Activated CD4-positive, alpha-beta memory T cell treated with anti-CD3 and anti-CD28 coated beads, Interleukin-2, amount 10 ng/mL, durations not matched to agents 7 days and 5 days (primary cell): ENCODE measurements around the gene C20orf204. TPM values are rescaled to one million over a fixed set of nuclear protein-coding genes. Genes with fewer than 3 reads are reported as not detected.

ENCODE experiments used
- CTCF ChIA-PET: fragments of 350-600 bp; sonication (Branson Sonifier 250); formaldehyde crosslinking; loops from one replicate; lab custom pipeline; 2021; ENCODE audit warnings: antibody characterized with exemption, inconsistent platforms; lab: Charles Lee
- POLR2A ChIA-PET: fragments of 350-600 bp; sonication (Branson Sonifier 250); formaldehyde crosslinking; loops from one replicate; lab custom pipeline; 2021; ENCODE audit warnings: antibody characterized with exemption; lab: Charles Lee
- DNase-seq: peaks from one replicate; pipeline ENCODE4 v3.0.0-alpha.2; 2020
- H3K27ac Mint-ChIP-seq: one replicate; pipeline ENCODE4 v1.8.0; 2021; ENCODE audit warnings: mild to moderate bottlenecking, mixed read lengths
- H3K27me3 Mint-ChIP-seq: one replicate; pipeline ENCODE4 v1.8.0; 2021; ENCODE audit warnings: mixed read lengths
- H3K36me3 Mint-ChIP-seq: one replicate; pipeline ENCODE4 v1.8.0; 2021; ENCODE audit warnings: low read depth, mixed read lengths
- H3K4me1 Mint-ChIP-seq: one replicate; pipeline ENCODE4 v1.8.0; 2021; ENCODE audit warnings: mixed read lengths
- H3K4me3 Mint-ChIP-seq: one replicate; pipeline ENCODE4 v1.8.0; 2021; ENCODE audit warnings: mild to moderate bottlenecking, mixed read lengths
- H3K9me3 Mint-ChIP-seq: one replicate; pipeline ENCODE4 v1.8.0; 2021; ENCODE audit warnings: mixed read lengths
- total RNA-seq, 2 experiments: library from RNA; stranded (reverse); gene quantifications; one replicate each; pipeline ENCODE4 v1.2.3, GENCODE V29; 2021

C20orf204 gene
- total RNA-seq, 2 experiments from 2014 or later = 6.9 to 7.2 TPM

DNA sequence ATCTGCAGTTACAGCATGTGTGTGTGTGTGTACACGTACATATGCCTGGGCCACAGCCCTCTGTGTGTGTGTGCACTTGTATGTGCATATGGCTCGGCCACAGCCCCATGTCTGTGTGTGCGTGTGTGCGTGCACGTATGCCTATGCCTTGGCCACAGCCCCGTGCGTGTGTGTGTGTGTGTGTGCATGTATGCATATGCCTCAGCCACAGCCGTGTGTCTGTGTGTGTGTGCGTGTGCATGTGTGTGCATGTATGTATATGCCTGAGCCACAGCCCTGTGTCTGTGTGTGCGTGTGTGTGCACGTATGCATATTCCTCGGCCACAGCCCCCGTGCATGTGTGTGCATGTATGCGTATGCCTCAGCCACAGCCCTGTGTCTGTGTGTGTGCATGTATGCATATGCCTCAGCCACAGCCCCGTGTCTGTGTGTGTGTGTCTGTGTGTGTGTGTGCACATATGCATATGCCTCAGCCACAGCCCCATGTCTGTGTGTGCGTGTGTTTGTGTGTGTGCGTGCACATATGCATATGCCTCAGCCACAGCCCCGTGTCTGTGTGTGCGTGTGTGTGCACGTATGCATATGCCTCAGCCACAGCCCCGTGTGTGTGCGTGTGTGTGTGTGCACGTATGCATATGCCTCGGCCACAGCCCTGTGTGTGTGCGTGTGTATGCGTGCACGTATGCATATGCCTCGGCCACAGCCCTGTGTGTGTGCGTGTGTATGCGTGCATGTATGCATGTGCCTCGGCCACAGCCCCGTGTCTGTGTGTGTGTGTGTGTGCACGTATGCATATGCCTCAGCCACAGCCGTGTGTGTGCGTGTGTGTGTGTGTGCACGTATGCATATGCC is 14.6 kb upstream of the C20orf204 start:
- Mint-ChIP-seq H3K4me3 (no peak overlapping the region), H3K4me1 (no peaks in the 10 kb centered on the region), H3K27ac (no peak overlapping the region), H3K36me3 (peaks cover 71% of the 10 kb centered on the region), H3K27me3 (no peaks in the 10 kb centered on the region), H3K9me3 (no peaks in the 10 kb centered on the region)
- no peak for DNase-seq
- CTCF ChIA-PET = no interaction called here
- POLR2A ChIA-PET = no interaction called here

DNA sequence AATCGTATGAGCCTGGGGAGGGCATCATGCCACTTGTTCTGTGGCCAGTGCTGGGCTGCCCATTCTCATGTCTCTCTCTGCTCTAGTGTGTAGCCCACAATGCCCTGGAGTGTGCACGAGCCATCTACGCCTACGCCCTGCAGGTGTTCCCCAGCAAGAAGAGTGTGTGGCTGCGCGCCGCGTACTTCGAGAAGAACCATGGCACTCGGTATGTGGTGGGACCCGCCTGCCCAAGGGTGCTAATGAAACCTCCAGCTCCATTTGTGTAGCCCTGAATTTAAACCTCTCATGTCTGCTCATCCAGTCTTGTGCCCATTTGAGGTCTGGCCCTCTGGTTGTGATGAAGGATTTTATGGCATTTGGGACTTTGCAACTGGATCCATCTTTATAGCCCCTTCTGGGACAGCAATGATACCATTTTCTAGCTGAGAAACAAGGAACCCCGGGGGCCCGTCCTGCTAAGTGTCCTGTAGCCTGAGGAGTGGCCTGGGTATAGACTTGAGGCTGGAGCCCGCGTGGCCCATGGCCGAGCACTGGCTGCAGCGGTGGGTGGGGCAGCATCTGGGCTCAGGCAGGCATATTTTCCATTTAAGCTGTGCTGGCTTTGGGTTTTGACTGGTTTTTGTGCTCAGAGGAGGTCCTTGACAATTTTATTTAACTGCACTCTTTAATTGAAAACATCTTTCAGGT is 13.2 kb upstream of the C20orf204 start:
- no peak overlapping the region for H3K4me3 Mint-ChIP-seq
- no peaks in the 10 kb centered on the region for H3K9me3 Mint-ChIP-seq
- H3K27ac Mint-ChIP-seq = no peak overlapping the region
- DNase-seq = no peak
- ChIA-PET POLR2A (no interaction called here), CTCF (no interaction called here)
- no peaks in the 10 kb centered on the region for H3K27me3 Mint-ChIP-seq
- no peaks in the 10 kb centered on the region for H3K4me1 Mint-ChIP-seq
- H3K36me3 Mint-ChIP-seq = peaks cover 75% of the 10 kb centered on the region

DNA sequence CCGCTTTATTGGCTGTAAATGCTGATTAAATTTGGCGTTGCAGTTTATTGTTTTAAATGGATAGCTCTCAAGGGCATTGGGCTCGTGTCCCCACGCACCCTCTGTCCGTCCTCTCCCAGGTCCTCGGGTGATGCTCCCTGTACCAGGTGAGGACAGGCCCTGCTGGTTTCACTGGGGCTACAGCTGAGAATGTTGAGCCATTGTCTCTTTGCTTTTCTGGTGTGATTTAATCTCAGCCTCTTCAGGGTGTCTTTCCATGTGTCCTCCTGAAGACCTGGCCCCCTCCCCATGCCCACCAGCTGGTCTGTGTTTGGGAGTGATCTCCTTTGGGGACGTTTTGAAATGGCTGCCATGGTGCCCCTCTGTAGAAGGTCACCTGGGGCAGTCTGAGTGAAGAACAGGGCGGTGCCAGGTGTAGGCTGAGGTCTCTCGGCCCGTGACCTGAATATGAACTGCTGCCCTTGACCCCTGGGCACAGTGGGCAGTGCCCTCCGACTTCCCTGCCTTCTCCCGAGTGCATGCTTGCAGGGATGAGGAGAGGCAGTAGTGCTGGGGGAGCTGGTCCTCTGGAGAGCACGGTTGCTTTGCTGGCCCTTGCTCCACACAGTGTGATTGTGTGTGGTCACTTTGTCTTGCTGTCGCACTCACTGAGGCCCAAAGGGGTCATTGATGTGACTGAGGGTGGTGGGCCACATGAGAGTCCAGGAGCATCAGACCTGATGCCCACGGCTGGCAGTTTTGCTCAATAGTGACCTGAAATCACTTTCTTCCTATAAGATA is 12.4 kb upstream of the C20orf204 start:
- CTCF ChIA-PET = no interaction called here

DNA sequence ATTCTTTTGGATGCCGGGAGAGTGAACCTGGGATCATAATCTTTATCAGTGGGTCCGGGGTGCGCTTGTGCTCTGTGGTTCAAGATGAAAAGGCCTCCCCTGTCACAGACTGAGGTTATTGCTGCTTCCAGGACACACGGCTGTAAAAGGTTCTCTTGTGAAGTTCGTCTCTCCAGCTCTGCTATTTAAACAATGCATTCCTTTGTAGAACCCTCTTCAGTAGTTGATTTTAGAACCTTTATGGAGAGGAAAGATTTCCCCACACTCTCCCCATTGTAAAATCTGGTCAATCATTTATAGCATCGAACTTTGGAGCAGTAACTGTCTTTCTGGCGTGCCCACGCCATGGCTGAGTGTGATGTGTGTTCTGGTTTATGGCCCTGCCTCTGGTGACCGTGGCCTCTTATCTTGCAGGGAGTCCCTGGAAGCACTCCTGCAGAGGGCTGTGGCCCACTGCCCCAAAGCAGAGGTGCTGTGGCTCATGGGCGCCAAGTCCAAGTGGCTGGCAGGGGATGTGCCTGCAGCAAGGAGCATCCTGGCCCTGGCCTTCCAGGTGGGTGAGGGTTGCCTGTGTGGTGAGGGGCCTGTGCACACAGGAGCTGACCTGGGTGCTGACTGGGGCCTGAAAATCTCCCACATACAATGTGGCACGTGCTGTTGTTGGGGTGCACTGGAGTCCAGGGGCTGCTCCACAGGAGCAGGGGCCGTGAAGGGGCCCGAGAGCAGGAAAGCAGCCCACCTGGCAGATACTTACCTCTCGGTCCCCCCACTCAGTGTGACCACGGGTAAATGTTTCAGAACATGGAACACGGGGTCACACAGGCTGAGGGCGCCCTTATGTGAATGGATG is 11.6 kb upstream of the C20orf204 start:
- no peak overlapping the region for H3K27ac Mint-ChIP-seq
- DNase-seq = no peak
- POLR2A ChIA-PET = no interaction called here
- H3K27me3 Mint-ChIP-seq = no peaks in the 10 kb centered on the region
- H3K4me1 Mint-ChIP-seq = no peaks in the 10 kb centered on the region
- no peak overlapping the region for H3K4me3 Mint-ChIP-seq
- peaks cover 73% of the 10 kb centered on the region for H3K36me3 Mint-ChIP-seq
- CTCF ChIA-PET = interaction anchor here (1.0 kb wide), 1 partner anchor 15 kb away, joined by 6 read pairs; no protein-coding TSS in a partner anchor
- no peaks in the 10 kb centered on the region for H3K9me3 Mint-ChIP-seq

More for the DNA sequence above, 12.4 kb upstream of the C20orf204 start:
- Mint-ChIP-seq H3K9me3 (no peaks in the 10 kb centered on the region), H3K4me3 (no peak overlapping the region), H3K36me3 (peaks cover 74% of the 10 kb centered on the region), H3K4me1 (no peaks in the 10 kb centered on the region), H3K27me3 (no peaks in the 10 kb centered on the region), H3K27ac (no peak overlapping the region)
- POLR2A ChIA-PET = no interaction called here
- DNase-seq = no peak

DNA sequence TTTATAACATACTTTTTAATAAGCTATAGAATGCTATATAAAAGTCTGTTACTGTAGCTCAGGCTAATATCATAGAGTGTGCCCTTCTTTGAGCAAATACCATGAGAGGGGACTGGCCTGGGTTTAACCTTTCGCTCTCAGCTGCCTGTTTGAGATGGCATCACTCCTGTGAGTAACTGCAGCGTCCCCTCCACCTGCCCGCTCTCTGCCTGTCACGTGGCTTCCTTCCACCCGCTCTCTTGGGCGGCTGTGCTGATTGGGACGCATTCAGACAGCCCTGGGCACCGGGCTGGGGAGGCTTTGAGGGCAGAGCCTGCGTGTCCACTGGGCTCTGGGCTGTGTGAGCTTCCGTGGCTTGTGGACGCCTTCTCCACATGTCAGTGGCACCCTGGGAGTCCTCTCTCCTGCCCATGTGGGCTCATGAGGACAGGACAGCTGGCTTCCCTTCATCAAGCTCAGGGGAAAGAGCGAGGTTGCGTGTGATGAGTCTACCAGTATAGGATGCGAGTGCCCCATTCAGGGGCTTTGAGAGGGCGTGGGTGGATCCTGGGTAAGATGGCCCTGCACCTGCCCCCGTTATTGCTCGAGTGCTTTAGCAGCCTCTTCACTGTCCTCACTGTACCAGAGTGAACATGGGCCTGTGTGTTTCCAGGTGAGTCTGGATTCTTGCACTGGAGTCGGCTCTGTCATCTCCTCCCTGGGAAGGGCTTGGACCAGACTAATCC is 10.7 kb upstream of the C20orf204 start:
- DNase-seq = no peak
- POLR2A ChIA-PET = no interaction called here
- no peaks in the 10 kb centered on the region for H3K27me3 Mint-ChIP-seq
- H3K27ac Mint-ChIP-seq = no peak overlapping the region
- H3K4me1 Mint-ChIP-seq = no peaks in the 10 kb centered on the region
- H3K36me3 Mint-ChIP-seq = peaks cover 74% of the 10 kb centered on the region
- no peaks in the 10 kb centered on the region for H3K9me3 Mint-ChIP-seq
- CTCF ChIA-PET = interaction anchor here (1.0 kb wide), 1 partner anchor 14 kb away, joined by 6 read pairs; no protein-coding TSS in a partner anchor
- no peak overlapping the region for H3K4me3 Mint-ChIP-seq

DNA sequence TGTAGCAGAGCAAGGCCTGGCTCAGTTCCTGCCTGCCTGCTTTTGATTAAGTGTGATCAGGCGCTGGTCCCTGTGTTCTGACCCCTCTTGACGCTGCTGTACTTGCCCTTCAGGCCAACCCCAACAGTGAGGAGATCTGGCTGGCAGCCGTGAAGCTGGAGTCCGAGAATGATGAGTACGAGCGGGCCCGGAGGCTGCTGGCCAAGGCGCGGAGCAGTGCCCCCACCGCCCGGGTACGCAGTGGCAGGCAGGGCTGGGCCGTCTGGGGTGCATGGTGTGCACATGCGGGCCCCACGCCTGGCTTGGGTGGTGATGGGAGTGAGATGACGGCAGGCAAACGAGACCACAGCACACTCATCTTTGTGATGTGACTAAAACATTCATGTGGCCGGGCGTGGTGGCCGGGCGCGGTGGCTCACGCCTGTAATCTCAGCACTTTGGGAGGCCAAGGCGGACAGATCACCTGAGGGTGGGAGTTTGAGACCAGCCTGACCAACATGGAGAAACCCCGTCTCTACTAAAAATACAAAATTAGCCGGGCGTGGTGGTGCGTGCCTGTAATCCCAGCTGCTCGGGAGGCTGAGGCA is 10.1 kb upstream of the C20orf204 start:
- Mint-ChIP-seq H3K27me3 (no peaks in the 10 kb centered on the region), H3K36me3 (peaks cover 80% of the 10 kb centered on the region), H3K4me1 (no peaks in the 10 kb centered on the region), H3K4me3 (no peak overlapping the region), H3K27ac (no peak overlapping the region), H3K9me3 (no peaks in the 10 kb centered on the region)
- CTCF ChIA-PET = interaction anchor here (1.7 kb wide), 1 partner anchor 12 kb away, joined by 5 read pairs; no protein-coding TSS in a partner anchor
- no peak for DNase-seq
- POLR2A ChIA-PET = no interaction called here

DNA sequence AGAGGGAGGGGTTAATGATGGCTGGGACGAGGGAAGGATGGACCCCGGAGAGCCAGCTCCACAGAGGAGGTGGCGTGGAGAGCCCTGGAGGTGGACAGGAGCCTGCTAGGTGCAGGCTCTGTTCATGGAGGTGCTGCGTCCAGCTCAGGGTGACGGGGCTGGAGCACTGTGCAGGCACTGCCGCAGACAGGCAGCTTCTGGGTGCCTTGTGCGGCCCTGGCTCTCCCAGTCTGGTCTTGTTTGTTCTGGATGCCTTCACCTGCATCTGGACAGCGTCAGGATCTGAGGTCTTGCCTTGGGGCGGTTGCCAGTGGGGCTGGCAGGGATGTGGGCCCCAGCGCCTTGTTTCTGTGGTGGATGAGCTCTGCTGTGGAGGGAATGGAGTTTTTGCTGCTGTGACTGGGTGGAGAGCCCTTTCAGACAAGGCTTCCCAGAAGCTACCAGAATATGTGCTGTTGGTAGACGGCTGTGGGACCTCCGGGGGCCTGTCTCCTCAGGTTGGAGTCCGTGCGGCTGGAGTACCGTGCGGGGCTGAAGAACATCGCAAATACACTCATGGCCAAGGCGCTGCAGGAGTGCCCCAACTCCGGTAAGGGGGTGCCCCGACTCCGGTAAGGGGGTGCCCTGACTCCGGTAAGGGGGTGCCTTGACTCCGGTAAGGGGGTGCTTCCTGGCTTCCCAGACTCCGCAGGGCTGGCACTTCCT is 7.8 kb upstream of the C20orf204 start:
- H3K27me3 Mint-ChIP-seq = no peaks in the 10 kb centered on the region
- ChIA-PET POLR2A (interaction anchor here (0.8 kb wide), 1 partner anchor 9 kb away, joined by 3 read pairs; no protein-coding TSS in a partner anchor), CTCF (interaction anchor here (0.7 to 1.7 kb wide), 3 partner anchors 10 to 47 kb away, joined by 3 to 5 read pairs (median 4); partner anchors contain the start of gene PRPF6)
- H3K9me3 Mint-ChIP-seq = no peaks in the 10 kb centered on the region
- H3K4me1 Mint-ChIP-seq = peaks cover 2% of the 10 kb centered on the region
- DNase-seq = no peak
- peaks cover 68% of the 10 kb centered on the region for H3K36me3 Mint-ChIP-seq
- no peak overlapping the region for H3K27ac Mint-ChIP-seq
- H3K4me3 Mint-ChIP-seq = no peak overlapping the region

DNA sequence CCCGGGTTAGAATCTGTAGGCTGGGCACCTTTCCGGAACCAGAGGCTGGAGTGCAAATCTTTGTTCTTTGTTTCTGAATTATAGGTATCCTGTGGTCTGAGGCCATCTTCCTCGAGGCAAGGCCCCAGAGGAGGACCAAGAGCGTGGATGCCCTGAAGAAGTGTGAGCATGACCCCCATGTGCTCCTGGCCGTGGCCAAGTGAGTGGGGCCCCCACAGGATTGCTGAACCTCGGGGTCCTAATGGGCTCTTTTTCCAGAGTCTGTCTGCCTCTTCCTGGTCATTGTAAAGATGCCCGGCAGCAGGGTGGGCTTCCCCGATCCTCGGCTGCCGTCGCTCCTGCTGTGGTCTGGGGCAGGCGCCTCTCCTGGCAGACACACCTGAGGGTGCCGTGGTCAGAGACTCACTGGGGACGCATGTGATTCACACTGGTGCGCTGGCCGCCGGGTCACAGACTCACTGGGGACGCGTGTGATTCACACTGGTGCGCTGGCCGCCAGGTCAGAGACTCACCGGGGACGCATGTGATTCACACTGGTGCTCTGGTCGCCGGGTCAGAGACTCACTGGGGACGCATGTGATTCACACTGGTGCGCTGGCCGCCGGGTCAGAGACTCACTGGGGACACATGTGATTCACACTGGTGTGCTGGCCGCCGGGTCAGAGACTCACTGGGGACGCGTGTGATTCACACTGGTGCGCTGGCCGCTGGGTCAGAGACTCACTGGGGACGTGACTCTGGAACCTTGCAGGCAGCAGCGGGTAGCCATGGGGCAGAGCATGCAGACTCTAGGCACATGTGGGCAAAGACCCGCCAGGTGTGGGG is 6.5 kb upstream of the C20orf204 start:
- Mint-ChIP-seq H3K27ac (no peak overlapping the region), H3K36me3 (peaks cover 64% of the 10 kb centered on the region), H3K4me1 (peaks cover 12% of the 10 kb centered on the region), H3K9me3 (no peaks in the 10 kb centered on the region), H3K27me3 (no peaks in the 10 kb centered on the region), H3K4me3 (no peak overlapping the region)
- ChIA-PET CTCF (no interaction called here), POLR2A (no interaction called here)
- DNase-seq = no peak

DNA sequence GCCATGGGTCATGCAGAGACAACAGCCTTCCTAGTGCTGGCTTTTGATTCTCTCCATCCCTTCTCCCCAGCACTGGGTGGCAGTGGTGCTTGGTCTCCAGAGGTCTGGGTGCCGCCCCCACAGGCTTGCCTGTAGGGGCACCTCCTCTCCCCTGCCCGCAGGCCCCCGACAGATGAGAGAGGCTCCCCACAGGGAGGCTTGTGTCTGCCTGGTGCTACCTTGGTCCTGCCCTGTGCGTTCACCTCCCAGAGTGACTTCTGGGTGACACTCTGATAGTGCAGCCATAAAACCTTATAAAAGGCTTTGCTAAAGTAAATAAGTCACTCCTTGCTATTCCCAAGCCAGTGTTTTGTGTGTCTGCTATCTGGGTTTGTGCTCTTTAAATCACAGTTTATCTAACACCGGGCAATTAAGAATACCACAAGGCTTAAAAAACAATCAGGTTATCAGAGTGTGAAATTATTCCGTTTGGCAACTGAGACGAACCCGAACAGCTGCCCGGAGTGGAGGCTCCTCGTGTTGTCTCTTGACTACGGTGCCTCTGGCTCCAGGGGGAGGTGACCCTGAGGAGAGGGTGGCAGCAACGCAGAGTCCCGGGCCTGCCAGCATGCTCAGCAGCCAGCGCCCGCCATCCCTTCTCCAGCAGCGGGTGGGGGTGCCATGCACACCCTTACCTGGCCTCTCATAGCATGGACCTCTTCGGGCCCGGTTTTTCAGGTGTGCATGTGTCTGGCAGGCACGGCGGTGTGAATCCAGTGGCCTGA is 5.4 kb upstream of the C20orf204 start:
- ChIA-PET POLR2A (no interaction called here), CTCF (interaction anchor here (0.7 kb wide), 1 partner anchor 50 kb away, joined by 3 read pairs; no protein-coding TSS in a partner anchor)
- Mint-ChIP-seq H3K27ac (no peak overlapping the region), H3K27me3 (no peaks in the 10 kb centered on the region), H3K36me3 (peaks cover 62% of the 10 kb centered on the region), H3K4me1 (peaks cover 22% of the 10 kb centered on the region), H3K9me3 (no peaks in the 10 kb centered on the region), H3K4me3 (no peak overlapping the region)
- DNase-seq = no peak

DNA sequence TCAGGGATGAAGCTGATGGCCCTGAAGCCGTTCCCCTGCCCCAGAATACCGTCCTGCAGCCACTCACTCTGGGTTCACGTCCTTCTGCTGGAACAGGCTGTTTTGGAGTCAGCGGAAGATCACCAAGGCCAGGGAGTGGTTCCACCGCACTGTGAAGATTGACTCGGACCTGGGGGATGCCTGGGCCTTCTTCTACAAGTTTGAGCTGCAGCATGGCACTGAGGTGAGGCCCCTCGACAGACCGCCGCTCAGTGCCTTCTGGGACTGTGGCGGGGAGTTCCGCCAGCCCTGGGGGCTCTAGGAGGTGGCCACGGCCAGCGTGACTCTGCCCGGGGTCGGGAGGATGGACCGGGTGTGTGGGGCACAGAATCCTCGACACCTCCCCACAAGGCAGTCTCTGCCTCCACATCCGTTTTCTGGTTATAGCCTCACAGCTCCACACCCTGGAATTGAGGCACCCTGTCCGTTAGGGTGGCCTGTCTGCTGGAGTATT is 4.1 kb upstream of the C20orf204 start:
- ChIA-PET POLR2A (no interaction called here), CTCF (interaction anchor here (0.7 kb wide), 1 partner anchor 52 kb away, joined by 3 read pairs; no protein-coding TSS in a partner anchor)
- Mint-ChIP-seq H3K27me3 (no peaks in the 10 kb centered on the region), H3K4me1 (peaks cover 34% of the 10 kb centered on the region), H3K27ac (no peak overlapping the region), H3K36me3 (peaks cover 55% of the 10 kb centered on the region), H3K4me3 (no peak overlapping the region), H3K9me3 (no peaks in the 10 kb centered on the region)
- DNase-seq = no peak
